Myocyte (in vitro differentiated cells): ENCODE measurements around the gene PDE4D. TPM values are rescaled to one million over a fixed set of nuclear protein-coding genes. Genes with fewer than 3 reads are reported as not detected.

Experiments used
- DNase-seq: peaks from one replicate; pipeline ENCODE4 v3.0.0-alpha.2; 2012; ENCODE audit warnings: low read depth
- total RNA-seq: library from RNA; depleted of rRNA; stranded (reverse); fragments of >200 nt; gene quantifications from 2 replicates; pipeline ENCODE4 v1.2.3, GENCODE V29; 2014

The PDE4D gene
- total RNA-seq, 1 donor from 2014 or later, result 26.8 TPM

- DNase-seq, result no peak
Observed at GRCh38 chr5:59661311-59661710, 232.2 kb downstream of the PDE4D start.

- DNase-seq, result peak; percentile 57
Observed at GRCh38 chr5:59660737-59661136, 232.8 kb downstream of the PDE4D start.

DNA sequence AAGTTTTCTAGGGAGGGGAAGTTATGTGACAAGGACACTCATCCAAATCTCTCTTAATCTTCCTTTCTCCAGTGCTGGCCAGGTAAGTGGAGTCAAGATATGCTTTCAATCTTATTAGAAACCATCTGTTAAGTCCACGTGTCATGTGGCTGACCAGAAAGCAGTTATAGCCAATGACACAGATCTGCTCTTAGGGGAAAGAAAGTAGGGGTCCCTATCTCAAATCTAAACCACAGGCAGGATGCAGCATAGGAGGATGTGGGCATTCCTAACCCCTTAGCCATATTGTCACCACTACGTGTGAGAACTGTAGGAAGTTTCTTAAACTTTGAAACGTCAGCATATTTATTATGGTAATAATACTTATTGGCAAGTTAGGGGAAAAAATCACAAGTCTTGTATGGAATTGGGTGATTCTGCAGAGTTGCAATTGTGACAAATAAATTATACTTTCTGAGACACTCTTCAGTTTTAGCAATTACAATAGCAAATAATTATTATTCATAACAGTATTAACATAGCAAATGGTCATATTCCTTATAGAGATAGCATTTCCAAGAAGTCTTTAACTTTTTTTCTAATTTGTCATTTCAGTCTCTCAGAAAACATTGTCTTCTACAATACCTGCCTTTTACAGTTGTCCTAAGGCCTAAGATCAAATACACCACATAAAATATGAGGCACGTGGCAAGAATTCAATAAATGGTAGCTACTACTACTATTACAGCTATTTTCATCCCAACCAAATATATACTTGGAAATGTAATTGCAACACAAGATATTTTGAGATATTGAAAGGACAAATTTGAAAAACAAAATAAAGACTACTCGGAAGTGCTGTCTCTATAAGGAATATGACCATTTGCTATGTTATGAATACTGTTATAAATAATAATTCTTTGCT, 236.9 kb downstream of the PDE4D start:
- no peak for DNase-seq

GRCh38 chr5:59655693-59656309, 237.7 kb downstream of the PDE4D start:
- no peak for DNase-seq

- no peak for DNase-seq
Observed at GRCh38 chr5:59654691-59655090, 238.8 kb downstream of the PDE4D start.

DNA sequence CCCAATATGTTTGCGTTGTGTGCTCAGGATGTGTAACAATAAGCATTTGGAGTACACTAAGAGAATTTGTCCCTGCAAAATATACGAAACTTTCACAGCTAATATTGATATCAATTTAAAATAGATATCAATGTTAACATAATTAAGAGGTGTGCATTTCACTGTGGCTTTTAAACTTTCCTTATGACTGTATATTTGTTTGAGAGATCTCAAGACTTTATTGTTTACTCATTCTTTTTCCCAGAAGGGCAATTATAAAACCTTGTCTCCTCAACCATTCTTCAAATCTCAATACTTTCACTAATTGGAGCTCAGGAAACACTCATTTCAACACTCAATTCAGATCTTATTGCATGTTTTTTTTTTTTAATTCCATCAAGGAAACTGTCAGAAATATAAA, 241.1 kb downstream of the PDE4D start:
- DNase-seq, result no peak

GRCh38 chr5:59648949-59649921, 244.3 kb downstream of the PDE4D start:
- DNase-seq, result no peak

DNA sequence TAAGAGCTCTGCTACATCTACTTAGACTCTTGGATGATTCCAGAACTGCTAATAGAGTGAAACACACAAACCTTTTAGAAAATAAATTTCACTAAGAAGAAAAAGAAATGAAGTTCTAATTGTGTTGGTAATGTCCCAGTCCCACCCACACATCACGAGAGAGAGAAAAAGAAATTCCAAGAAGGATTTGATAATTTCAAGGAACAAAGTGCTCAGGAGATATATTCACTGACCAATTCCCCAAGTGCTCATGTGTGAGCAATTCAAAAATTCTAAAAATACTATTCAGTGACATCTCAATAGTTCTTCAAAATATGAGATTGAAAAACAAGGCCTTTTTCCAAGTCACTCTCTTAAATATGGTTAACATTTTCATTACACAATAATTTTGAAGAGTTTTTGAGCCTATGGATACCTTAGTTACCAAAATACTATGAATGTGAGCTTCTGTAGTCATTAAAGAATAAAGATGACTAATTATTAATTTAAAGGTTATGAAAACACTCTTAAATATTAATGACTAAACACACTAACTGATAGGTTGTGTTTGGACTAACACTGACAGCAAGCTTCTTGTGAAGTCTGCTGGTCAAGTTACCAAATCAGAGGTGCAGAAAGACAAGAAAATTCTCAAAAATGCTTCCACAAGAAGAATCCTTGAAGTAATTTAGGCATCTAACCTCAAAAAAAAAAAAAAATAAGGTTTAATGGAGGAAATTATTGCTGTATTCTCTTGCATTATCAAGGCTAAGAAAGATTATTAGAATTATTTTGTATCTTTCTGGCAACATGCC, 245.3 kb downstream of the PDE4D start:
- no peak for DNase-seq

DNA sequence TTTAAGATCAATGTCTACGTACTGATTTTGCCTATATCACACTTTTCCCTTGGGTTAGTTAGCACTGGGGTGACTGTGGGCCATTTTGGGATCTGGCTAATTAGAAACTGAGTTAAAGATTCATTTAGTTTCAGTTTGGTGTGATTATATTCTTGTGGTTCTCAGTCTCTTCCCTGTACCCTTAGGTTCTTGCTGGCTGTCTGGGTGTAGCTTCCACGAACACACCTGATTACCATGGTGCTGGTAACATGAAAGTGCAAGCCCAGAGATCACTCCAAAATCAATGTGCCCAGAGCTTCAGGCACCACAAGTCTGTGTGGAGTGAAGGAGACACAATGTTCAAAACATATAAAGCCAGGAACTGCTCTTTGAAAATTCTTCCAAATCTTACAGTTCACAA, 248.1 kb downstream of the PDE4D start:
- no peak for DNase-seq

- DNase-seq, result peak; percentile 49
Observed at GRCh38 chr5:59640411-59640810, 253.1 kb downstream of the PDE4D start.

DNA sequence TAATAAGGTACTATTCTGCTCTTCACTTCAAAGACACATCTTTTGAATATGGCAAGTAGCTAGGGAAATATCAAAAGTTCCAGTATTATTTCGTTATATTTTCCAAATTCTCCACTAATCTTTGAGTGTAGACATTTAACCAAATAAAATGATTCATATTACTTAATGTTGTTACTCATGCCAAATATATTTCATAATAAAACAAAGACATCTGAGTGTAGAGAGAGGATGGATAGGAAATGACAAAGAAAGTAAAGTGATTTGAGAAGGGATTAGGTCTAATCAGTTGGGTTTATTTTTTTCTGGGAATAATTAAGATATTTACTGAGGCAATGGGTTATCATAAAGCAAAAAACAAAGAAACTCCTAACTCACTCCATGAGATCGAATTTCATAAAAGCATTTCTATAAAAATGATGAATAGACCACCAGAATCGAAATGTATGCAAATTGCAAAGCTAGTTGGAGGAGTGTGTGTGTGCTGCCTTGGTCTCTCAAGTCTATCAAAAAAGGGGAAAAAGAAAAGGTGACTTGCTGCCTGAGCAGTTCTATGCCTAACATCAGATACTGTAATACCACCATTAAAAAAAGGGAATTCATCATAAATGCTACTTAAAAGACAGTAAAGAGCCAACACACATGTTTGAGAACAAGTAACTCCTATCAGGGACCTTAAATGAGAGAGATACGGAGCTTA, 255.5 kb downstream of the PDE4D start:
- no peak for DNase-seq

DNA sequence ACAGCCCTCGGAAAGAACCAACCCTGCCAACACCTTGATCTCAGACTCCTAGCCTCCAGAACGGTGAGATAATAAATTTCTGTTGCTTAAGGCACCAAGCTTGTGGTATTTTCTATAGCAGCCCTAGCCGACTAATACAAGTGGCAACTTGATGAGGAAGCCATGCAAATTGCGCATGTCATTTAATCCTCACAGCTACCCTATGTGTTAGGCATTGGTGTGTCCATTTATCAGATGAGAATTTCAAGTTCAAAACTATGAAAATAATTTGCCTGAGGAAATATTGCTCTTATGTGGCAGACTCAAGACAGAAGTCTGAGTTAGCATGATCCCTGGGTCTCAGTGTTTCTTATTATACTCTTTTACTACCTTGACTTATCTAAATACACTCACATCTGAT, 264.0 kb downstream of the PDE4D start:
- DNase-seq, result no peak

GRCh38 chr5:59628062-59628828, 265.3 kb downstream of the PDE4D start:
- DNase-seq, result no peak

- DNase-seq, result no peak
Observed at GRCh38 chr5:59624898-59625297, 268.6 kb downstream of the PDE4D start.

DNA sequence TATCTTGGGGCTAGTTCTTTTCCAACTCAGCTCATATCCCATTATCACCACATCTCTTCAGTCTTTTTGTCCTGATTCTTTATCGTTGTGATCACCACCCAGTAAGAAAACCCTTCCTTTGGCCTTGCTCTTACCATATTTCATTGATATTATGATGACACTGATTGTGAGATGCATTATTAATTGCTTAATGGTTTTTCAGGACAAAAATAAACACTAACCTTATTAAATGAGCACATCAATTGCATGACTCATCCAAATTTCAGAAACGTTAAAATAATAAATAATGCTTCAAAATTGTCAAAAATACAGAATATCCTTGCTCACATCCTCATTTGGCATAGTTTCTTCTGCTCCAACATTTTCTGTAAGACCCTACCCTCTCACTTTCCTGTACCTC, 270.7 kb downstream of the PDE4D start:
- DNase-seq, result no peak

DNA sequence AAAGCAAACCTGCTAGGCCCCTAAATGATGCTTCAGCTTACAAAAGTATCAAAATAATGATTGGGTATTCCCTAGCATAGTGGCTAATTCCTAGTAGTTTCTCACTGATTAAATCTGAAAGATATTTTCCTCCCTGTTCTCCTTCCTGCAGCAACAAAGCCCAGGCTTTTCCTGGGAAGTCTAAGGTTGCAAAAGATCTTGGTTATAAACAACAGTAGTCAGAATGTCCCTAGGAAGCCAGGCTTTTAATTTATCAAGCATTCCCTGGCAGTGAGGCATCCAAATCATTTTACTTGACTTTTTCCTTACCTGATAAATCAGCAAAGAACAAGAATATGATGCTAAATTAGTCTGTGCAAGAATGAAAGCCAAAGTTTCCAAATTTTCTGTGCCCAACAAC, 272.0 kb downstream of the PDE4D start:
- DNase-seq, result peak; percentile 17

- DNase-seq, result peak; percentile 71
Observed at GRCh38 chr5:59620535-59621212, 272.9 kb downstream of the PDE4D start.

GRCh38 chr5:59618644-59619043, 274.9 kb downstream of the PDE4D start:
- DNase-seq, result no peak
